Fibroblast of skin of left biceps (primary cell): ENCODE results near the gene NEAT1.
A peak's percentile ranks its signal among the peaks of the same experiment; 100 is the strongest.

Experiments
- DNase-seq, 2 experiments: peaks; one replicate each; pipeline ENCODE4 v3.0.0-alpha.2; 2013; ENCODE audit warnings: low read depth in 2 of 2

Gene NEAT1

DNA sequence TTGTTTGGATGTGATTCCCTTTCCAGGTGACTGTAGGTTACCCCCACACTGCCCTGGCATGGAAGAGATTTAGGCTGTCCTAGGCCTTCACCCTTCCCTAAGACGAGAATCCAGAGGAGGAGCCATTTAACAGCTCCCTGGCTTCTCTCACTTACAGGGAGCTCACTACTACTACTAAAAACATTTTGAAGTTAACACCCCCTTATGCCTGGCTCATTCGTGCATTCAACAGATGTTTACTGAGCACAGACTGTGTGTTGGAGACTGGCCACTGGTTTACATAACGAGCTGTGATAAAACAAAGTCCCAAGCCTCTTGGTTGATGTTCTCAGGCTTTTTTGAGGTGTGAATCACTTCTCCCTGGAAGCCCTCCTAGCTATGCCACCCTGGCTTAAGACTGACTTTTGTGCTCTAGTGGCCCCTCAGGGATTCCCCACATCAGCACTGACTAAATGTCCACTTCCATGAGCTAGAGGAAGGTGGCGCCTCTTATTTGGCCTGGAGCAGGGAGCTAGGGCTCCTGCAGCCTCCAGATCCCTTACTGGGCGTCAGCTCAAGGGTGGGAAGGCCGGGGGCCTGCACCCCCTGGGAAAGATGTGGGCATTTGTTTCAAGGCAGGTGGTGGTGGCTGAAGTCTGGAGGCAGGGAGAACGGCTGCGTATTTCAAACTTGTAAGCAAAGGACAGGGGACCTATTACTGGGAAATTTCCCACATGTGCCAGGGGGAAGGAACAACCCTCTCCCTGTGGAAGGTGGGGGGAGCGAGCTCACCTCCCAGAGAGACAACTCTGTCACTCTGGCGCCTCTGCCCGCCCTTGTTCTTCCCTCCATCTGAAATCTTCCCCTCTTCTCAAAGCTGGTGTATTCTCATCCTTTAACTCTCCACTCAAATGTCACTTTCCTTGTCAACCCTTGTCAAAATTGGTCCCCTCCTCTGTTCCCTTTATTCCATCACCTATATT lies 56.9 kb downstream of the NEAT1 start:
- no peak for DNase-seq

DNA sequence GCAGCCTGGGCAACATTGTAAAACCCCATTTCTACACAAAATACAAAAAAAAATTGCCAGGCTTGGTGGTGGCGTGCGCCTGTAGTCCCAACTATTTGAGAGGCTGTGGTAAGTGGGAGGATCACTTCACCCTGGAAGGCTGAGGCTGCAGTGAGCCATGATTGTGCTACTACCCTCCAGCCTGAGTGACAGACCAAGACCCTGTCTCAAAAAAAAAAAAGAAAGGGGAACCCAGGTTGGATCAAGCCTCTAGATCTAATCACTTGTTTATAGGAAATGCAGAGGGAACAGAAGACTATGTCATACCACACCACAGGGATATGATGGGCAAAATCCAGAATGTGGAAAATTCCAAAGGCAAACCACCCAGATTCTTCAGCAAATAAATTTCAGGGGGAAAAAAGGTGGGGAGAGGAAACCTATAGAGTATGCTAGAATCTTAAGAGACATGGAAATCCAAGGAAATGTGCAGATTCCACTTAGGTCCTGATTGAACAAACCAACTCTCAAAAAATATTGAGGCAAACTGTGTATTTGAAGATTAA lies 59.8 kb downstream of the NEAT1 start:
- no peak for DNase-seq

DNA sequence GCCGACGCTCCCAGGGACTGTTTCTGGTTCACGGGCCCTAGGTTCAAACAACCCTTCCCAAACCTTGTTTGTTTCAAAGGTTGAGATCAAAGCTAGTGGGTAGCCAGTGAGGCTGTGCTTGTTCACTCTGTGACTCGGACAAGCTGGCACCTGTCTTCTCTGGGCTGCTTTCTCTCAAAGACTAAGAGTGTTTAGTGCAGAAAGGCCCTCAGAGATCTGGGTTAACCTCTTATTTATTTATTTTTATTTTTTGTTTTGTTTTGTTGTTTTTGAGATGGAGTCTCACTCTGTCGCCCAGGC lies 63.3 kb downstream of the NEAT1 start:
- no peak for DNase-seq

DNA sequence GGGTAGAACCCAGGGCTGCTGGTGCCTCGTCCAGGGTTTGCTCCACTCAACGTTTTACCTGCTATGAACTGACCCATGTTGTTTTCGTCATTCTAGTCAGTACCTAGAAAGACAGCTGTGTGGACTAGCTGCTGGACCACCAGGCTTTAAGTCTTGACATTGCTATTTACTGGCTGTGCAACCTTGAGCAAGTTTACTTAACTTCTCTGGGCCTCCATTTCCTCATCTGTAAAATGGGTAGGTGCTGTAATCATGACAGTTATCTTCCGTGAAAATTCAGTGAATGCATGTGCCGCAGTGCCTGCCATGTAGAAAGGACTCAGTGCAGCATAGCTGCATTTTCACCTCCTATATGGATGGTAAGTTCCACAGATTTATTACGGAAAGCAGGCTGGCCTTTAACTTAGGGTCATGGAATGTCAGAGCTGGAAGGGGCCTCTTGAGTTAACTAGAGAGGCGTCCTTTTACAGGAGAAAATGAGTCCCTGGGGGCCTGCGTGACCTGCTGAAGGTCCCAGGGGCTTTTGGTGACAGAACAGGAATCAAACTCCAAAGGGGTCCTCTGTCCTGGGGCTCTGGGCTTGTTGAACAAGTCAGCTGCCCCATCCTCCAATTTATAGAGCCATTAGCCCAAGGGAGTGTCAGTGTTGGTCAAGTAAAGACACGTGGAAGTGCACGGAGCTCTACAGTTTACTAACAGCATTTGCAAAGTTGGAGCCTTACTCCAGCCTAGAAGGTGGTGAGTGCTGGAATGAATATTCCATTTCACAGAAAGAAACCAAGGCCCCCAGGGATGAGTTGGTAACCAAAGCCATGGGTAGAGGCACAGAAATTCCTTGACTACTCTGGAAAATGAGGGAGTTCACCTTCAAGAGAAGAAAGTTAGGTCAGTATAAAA lies 64.2 kb downstream of the NEAT1 start:
- no peak for DNase-seq

GRCh38 chr11:65487467-65488272 lies 65.1 kb downstream of the NEAT1 start:
- DNase-seq, result peak; percentile 100

DNA sequence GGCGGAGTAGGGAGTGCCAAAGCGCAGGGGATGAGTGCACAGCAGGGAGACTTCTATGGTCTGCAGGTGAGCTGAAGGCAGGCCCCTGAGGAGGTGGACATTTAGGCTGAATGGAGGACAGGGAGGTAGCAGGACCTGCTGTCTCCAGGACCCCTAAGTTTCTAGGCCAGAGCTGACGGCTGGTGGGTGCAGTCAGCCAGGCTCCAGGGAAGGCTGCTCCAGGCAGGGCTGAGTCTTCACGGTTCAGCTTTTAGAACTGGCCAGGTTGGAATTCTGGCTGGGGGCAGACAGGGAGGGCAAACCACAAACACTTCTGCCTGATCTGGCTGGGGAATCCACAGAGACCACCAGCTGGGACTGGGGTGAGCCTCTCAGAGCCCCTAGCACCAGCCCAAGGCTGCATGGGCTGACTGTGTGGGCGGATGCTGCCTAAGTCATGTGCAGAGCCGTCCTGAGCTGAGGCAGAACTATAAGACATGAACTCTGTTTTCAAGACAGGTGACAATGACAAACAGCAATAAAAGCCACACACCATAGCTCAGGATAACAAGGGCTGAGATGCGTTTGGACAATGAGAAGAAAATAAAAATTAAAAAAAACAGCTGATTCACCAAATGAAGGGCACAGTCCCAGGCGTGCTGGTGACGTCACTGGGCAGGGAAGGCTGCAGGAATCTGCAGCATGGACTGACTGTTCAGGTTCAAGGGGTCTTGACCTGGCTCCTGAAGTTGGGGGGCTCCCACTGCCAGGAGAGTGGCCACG lies 65.9 kb downstream of the NEAT1 start:
- no peak for DNase-seq

GRCh38 chr11:65489035-65489705 lies 66.6 kb downstream of the NEAT1 start:
- DNase-seq, result no peak

DNA sequence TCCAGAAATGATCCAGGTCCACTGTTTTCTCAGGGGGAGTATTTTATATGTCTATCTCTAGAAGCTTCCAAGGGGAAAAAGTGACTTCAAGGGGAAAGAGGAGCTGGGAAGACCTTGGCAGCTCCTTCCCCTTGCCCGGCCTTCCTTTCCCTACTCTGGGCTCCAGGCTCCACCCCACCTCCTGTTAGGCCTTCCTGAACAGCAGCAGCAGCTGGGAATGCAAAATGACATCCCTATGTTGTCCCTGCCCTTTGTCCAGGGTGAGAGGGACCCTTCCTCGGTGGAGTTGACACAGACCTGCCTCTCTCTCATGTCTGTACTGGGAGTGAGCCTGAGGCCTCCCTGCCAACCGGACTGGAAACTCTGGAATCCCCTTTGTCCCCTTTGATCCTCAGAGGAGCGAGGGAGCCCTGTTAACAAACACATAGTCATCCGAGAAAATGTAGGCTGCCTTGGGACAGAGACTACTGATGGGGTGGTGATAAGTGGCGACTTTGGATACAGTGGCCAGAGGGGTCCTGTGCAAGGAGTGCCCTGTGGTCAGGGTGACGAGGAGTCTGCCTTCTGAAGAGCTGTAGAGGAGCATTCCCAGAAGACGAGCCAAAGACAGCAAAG lies 67.2 kb downstream of the NEAT1 start:
- no peak for DNase-seq

GRCh38 chr11:65491163-65491465 lies 68.5 kb downstream of the NEAT1 start:
- DNase-seq, result no peak

GRCh38 chr11:65491614-65492386 lies 69.2 kb downstream of the NEAT1 start:
- peak; percentile 86 to 88 for DNase-seq

- DNase-seq, result no peak
Measured at GRCh38 chr11:65492387-65492636, 69.7 kb downstream of the NEAT1 start.

- DNase-seq, result no peak
Measured at GRCh38 chr11:65492637-65493366, 70.2 kb downstream of the NEAT1 start.

- peak in 1 of 2 experiments; percentile 69 for DNase-seq
Measured at GRCh38 chr11:65493367-65494176, 71.0 kb downstream of the NEAT1 start.
